HG02623 (cell line): ENCODE results near the gene NOSIP.
"Not testable (repeated sequence)": the region's sequence is repeated elsewhere in the genome, so short reads cannot be mapped to it uniquely, and the experiment has no call there.

Experiments
- ATAC-seq: cut with Tn5 transposase; IDR thresholded peaks from one replicate; pipeline ENCODE4 v1.9.1; 2021; ENCODE audit warnings: moderate library complexity; ENCODE audit not compliant: unreplicated experiment

Gene NOSIP

GRCh38 chr19:49580264-49581006, at the start of gene NOSIP:
Gene NOSIP (minus strand): TSS chr19:49580556. CDS start chr19:49560691, 19,865 bp downstream.
- peak; percentile 82 for ATAC-seq

GRCh38 chr19:49629659-49630058, 49.3 kb upstream of the NOSIP start:
- no peak for ATAC-seq

- no peak for ATAC-seq
These were observed 45.9 kb upstream of the NOSIP start for GRCh38 chr19:49626226-49626625.

- ATAC-seq, result no peak
These were observed 44.9 kb upstream of the NOSIP start for GRCh38 chr19:49624967-49625910.

DNA sequence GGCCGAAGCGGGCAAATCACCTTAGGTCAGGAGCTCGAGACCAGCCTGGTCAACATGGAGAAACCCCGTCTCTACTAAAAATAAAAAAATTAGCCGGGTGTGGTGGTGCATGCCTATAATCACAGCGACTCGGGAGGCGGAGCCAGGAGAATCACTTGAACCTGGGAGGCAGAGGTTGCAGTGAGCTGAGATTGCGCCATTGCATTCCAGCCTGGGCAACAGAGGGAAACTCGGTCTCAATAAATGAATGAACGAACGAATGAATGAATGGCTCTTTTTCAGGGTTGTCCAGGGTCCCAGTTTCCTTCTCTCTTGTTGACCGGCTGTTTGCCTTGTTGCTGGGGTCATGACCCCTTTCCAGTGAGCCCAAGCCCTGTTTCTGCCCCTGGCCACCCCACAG, 37.5 kb upstream of the NOSIP start:
- ATAC-seq, result not testable (repeated sequence)

GRCh38 chr19:49616945-49617344, 36.6 kb upstream of the NOSIP start:
- ATAC-seq, result no peak

DNA sequence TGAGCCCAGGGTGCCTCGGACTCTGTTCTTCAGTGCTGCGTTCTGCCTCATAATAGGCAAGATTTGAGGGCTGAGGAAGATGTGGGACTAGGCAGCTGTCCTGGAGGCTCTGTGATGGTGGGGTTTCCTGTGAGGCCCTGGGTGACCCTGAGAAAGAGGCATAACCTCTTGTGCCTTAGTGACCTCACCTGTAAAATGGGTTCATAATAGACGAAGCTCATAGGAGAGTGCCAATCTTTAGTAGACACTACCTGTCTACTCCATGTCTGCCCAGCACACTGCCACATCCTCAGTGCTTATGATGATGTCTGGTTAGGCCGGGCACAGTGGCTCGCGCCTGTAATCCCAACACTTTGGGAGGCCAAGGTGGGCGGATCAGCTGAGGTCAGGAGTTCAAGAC, 36.2 kb upstream of the NOSIP start:
- ATAC-seq, result no peak

GRCh38 chr19:49615861-49616260, 35.5 kb upstream of the NOSIP start:
- no peak for ATAC-seq

DNA sequence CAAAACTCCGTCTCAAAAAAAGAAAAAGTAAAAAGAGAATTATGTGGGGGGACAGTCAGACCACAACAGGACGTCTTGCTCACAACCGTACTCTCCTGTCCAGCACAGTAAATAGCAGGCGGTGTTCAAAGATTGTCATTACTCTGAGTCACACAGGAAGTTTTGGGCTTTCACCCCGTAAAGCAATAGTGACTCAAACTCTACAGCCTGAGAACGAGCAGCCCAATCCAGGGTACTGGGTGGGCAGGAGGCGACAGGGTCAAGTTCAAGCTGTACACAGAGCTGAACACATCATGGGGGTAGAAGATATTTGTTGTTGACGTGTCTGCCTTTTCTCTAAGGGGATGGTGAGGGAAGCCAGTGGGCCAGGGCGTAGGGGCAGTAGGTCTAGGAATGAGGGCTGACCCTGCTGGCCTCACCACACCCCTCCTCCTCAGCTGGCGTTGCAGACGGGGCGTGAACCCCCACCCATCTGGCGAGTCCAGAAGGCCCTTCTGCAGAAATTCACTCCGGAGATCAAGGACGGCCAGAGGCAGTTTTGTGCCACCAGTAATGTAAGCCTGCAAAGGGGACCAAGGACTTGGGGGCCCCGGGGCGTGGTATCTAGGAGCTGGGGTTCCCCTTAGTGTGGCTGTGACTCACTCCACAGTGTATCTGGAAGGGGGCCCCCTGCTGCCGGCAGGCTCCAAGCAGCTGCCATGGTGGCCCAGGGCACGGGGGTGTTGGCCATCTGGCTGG, 33.9 kb upstream of the NOSIP start:
- ATAC-seq, result no peak

- ATAC-seq, result no peak
These were observed 33.0 kb upstream of the NOSIP start for GRCh38 chr19:49613374-49613773.

DNA sequence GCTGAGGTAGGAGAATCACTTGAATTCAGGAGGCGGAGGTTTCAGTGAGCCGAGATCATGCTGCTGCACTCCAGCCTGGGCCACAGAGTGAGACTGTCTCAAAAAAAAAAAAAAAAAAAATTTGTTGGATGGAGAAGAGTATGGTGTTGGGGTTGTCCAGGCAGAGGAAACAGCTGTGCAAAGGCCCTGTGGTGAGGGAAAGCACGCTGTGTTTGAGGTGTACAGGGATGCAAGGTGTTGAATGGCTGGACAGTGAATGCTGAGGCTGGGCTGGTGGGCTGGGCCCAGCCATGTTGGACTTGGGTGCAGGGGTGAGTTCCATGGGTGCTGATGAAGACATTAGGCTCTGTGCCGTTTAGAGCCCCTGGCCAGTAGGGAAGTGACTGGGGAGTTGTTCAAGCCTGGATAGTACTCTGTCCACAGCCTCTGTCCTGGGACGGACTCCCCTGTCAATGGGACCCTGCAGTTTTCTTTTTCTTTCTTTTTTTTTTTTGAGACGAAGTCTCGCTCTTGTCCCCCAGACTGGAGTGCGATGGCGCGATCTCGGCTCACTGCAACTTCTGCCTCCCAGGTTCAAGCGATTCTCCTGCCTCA, 29.2 kb upstream of the NOSIP start:
- ATAC-seq, result no peak

GRCh38 chr19:49605605-49606004, 25.2 kb upstream of the NOSIP start:
- no peak for ATAC-seq

DNA sequence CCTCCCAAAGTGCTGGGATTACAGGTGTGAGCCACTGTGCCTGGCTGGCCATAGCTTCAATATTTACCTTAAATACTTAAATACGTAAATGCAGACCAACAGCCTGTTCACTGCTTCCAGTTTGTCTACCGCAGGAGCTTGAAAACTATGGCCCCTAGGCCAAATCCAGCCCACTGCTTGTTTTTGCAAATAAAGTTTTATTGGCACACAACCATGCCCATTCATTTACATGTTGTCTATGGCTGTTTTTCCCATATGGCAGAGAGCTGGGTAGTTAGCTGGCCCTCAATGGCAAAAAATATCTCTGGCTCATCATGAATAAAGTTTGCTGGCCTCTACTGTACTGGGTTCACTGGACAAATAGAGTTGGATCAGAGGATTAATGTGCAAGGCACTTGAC, 22.4 kb upstream of the NOSIP start:
- no peak for ATAC-seq

DNA sequence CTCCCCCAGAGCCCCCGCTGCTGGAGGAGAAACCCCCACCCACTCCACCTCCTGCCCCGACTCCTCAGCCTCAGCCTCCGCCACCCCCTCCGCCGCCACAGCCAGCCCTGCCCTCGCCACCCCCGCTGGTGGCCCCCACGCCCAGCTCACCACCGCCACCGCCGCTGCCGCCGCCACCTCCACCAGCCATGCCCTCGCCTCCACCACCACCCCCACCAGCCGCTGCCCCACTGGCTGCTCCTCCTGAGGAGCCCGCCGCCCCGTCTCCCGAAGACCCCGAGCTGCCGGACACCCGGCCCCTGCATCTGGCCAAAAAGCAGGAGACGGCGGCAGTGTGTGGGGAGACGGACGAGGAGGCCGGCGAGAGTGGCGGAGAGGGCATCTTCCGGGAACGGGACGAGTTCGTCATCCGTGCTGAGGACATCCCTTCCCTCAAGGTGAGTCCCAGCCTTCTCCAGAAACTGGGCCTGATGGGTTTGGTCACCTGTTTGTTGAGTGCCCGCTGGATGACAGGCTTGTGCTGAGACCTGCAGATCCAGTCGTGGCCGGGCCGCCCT, 21.2 kb upstream of the NOSIP start:
- ATAC-seq, result no peak

- no peak for ATAC-seq
These were observed 19.3 kb upstream of the NOSIP start for GRCh38 chr19:49599378-49600295.

- no peak for ATAC-seq
These were observed 17.3 kb upstream of the NOSIP start for GRCh38 chr19:49597703-49597974.

- ATAC-seq, result no peak
These were observed 16.8 kb upstream of the NOSIP start for GRCh38 chr19:49596954-49597702.

- ATAC-seq, result no peak
These were observed 16.1 kb upstream of the NOSIP start for GRCh38 chr19:49596407-49596806.

- no peak for ATAC-seq
These were observed 15.6 kb upstream of the NOSIP start for GRCh38 chr19:49595819-49596404.
